Stimulated activated naive CD8-positive, alpha-beta T cell treated with anti-CD3 and anti-CD28 coated beads, Interleukin-15, Interleukin-2, amounts not matched to agents 100 ng/mL and 50 ng/mL, for 24 hours (primary cell): ENCODE results near the gene EXOC7.
"Not testable (repeated sequence)": the region's sequence is repeated elsewhere in the genome, so short reads cannot be mapped to it uniquely, and the experiment has no call there.

Source experiments
- H3K27ac Mint-ChIP-seq: one replicate; pipeline ENCODE4 v1.8.0; 2021; ENCODE audit warnings: mild to moderate bottlenecking, mixed read lengths
- H3K27me3 Mint-ChIP-seq: one replicate; pipeline ENCODE4 v1.8.0; 2021; ENCODE audit warnings: mixed read lengths
- H3K36me3 Mint-ChIP-seq: one replicate; pipeline ENCODE4 v1.8.0; 2021; ENCODE audit warnings: low read depth, mixed read lengths
- H3K4me1 Mint-ChIP-seq: one replicate; pipeline ENCODE4 v1.8.0; 2021; ENCODE audit warnings: low read depth, mixed read lengths
- H3K4me3 Mint-ChIP-seq: one replicate; pipeline ENCODE4 v1.8.0; 2021; ENCODE audit warnings: mild to moderate bottlenecking, mixed read lengths
- H3K9me3 Mint-ChIP-seq: one replicate; pipeline ENCODE4 v1.8.0; 2021; ENCODE audit warnings: mixed read lengths

The EXOC7 gene

GRCh38 chr17:76078860-76079534, 24.6 kb downstream of the EXOC7 start, which contains the start of gene ZACN:
Gene ZACN, plus strand, starts transcription at chr17:76079182. Its CDS starts 83 bp downstream, at chr17:76079265.
- Mint-ChIP-seq H3K9me3 (no peaks in the 10 kb centered on the region), H3K4me3 (no peak within 1 kb of the TSS), H3K27me3 (peaks cover 45% of the 10 kb centered on the region), H3K36me3 (peaks cover 1% of the 10 kb centered on the region), H3K27ac (no peak within 1 kb of the TSS), H3K4me1 (peaks cover 46% of the 10 kb centered on the region)

GRCh38 chr17:76078370-76078769, 25.2 kb downstream of the EXOC7 start:
- H3K9me3 Mint-ChIP-seq, H3K27ac Mint-ChIP-seq, H3K4me3 Mint-ChIP-seq, H3K36me3 Mint-ChIP-seq: not testable (repeated sequence)
- Mint-ChIP-seq H3K27me3 (peaks cover 51% of the 10 kb centered on the region), H3K4me1 (peaks cover 46% of the 10 kb centered on the region)

GRCh38 chr17:76077584-76078110, 25.9 kb downstream of the EXOC7 start:
- no peaks in the 10 kb centered on the region for H3K36me3 Mint-ChIP-seq
- peaks cover 51% of the 10 kb centered on the region for H3K27me3 Mint-ChIP-seq
- peaks cover 50% of the 10 kb centered on the region for H3K4me1 Mint-ChIP-seq
- H3K9me3 Mint-ChIP-seq = no peaks in the 10 kb centered on the region
- H3K27ac Mint-ChIP-seq = no peak overlapping the region
- no peak overlapping the region for H3K4me3 Mint-ChIP-seq

GRCh38 chr17:76076765-76077583, 26.6 kb downstream of the EXOC7 start:
- no peaks in the 10 kb centered on the region for H3K9me3 Mint-ChIP-seq
- H3K27ac Mint-ChIP-seq = no peak overlapping the region
- peaks cover 50% of the 10 kb centered on the region for H3K4me1 Mint-ChIP-seq
- no peaks in the 10 kb centered on the region for H3K36me3 Mint-ChIP-seq
- H3K4me3 Mint-ChIP-seq = peak overlapping the region; percentile 75
- peaks cover 51% of the 10 kb centered on the region for H3K27me3 Mint-ChIP-seq

GRCh38 chr17:76076146-76076764, 27.3 kb downstream of the EXOC7 start:
- Mint-ChIP-seq H3K4me1 (peaks cover 54% of the 10 kb centered on the region), H3K27me3 (peaks cover 51% of the 10 kb centered on the region), H3K4me3 (peak overlapping the region; percentile 75), H3K27ac (no peak overlapping the region), H3K9me3 (no peaks in the 10 kb centered on the region), H3K36me3 (no peaks in the 10 kb centered on the region)

- Mint-ChIP-seq H3K4me3 (peak overlapping the region; percentile 68), H3K9me3 (no peaks in the 10 kb centered on the region), H3K36me3 (no peaks in the 10 kb centered on the region), H3K27ac (no peak overlapping the region), H3K27me3 (peaks cover 51% of the 10 kb centered on the region), H3K4me1 (peaks cover 61% of the 10 kb centered on the region)
Observed at GRCh38 chr17:76075364-76076145, 28.0 kb downstream of the EXOC7 start.

- Mint-ChIP-seq H3K4me3 (peak within 1 kb of the TSS; percentile 68), H3K4me1 (peaks cover 64% of the 10 kb centered on the region), H3K27me3 (peaks cover 51% of the 10 kb centered on the region), H3K27ac (no peak within 1 kb of the TSS), H3K36me3 (peaks cover 5% of the 10 kb centered on the region), H3K9me3 (no peaks in the 10 kb centered on the region)
Observed at GRCh38 chr17:76074390-76075363, 28.9 kb downstream of the EXOC7 start, which contains the start of gene GALR2. Gene GALR2, plus strand, starts transcription at chr17:76074781. Its CDS starts 103 bp downstream, at chr17:76074884.

GRCh38 chr17:76072148-76072858, 31.3 kb downstream of the EXOC7 start, which contains the start of gene SRP68:
Gene SRP68, minus strand, starts transcription at chr17:76072517. Its CDS starts 26 bp downstream, at chr17:76072491.
- peak within 1 kb of the TSS; percentile 97 for H3K4me3 Mint-ChIP-seq
- peaks cover 55% of the 10 kb centered on the region for H3K4me1 Mint-ChIP-seq
- peak within 1 kb of the TSS; percentile 99 for H3K27ac Mint-ChIP-seq
- no peaks in the 10 kb centered on the region for H3K9me3 Mint-ChIP-seq
- H3K27me3 Mint-ChIP-seq = peaks cover 35% of the 10 kb centered on the region
- peaks cover 18% of the 10 kb centered on the region for H3K36me3 Mint-ChIP-seq

GRCh38 chr17:76071531-76072147, 31.9 kb downstream of the EXOC7 start:
- Mint-ChIP-seq H3K36me3 (peaks cover 23% of the 10 kb centered on the region), H3K9me3 (no peaks in the 10 kb centered on the region), H3K4me1 (peaks cover 51% of the 10 kb centered on the region), H3K4me3 (peak overlapping the region; percentile 97), H3K27me3 (peaks cover 28% of the 10 kb centered on the region), H3K27ac (peak overlapping the region; percentile 99)

- H3K27ac Mint-ChIP-seq = peak overlapping the region; percentile 21
- H3K36me3 Mint-ChIP-seq = peaks cover 71% of the 10 kb centered on the region
- no peaks in the 10 kb centered on the region for H3K9me3 Mint-ChIP-seq
- H3K4me3 Mint-ChIP-seq = no peak overlapping the region
- H3K27me3 Mint-ChIP-seq = no peaks in the 10 kb centered on the region
- peaks cover 33% of the 10 kb centered on the region for H3K4me1 Mint-ChIP-seq
Observed at GRCh38 chr17:76065775-76066174, 37.8 kb downstream of the EXOC7 start.

- peaks cover 24% of the 10 kb centered on the region for H3K4me1 Mint-ChIP-seq
- no peaks in the 10 kb centered on the region for H3K27me3 Mint-ChIP-seq
- no peaks in the 10 kb centered on the region for H3K9me3 Mint-ChIP-seq
- peak overlapping the region; percentile 58 for H3K27ac Mint-ChIP-seq
- H3K36me3 Mint-ChIP-seq = peaks cover 80% of the 10 kb centered on the region
- no peak overlapping the region for H3K4me3 Mint-ChIP-seq
Observed at GRCh38 chr17:76063875-76064546, 39.6 kb downstream of the EXOC7 start.

- H3K27ac Mint-ChIP-seq, H3K4me3 Mint-ChIP-seq, H3K27me3 Mint-ChIP-seq, H3K9me3 Mint-ChIP-seq: not testable (repeated sequence)
- Mint-ChIP-seq H3K36me3 (peaks cover 69% of the 10 kb centered on the region), H3K4me1 (peaks cover 13% of the 10 kb centered on the region)
Observed at GRCh38 chr17:76058264-76058663, 45.3 kb downstream of the EXOC7 start.
